Measurements from ENCODE around the gene CES4A. TPM values are rescaled to one million over a fixed set of nuclear protein-coding genes. Genes with fewer than 3 reads are reported as not detected.
"Not testable (repeated sequence)": the region's sequence is repeated elsewhere in the genome, so short reads cannot be mapped to it uniquely, and the experiment has no call there.

Gene CES4A
- not detected in 2 replicates for total RNA-seq (2014; rRNA removed; shearing (Covaris generic))
- not detected in 2 replicates for polyA plus RNA-seq (2014; cell fraction: nucleus; rRNA removed)

DNA sequence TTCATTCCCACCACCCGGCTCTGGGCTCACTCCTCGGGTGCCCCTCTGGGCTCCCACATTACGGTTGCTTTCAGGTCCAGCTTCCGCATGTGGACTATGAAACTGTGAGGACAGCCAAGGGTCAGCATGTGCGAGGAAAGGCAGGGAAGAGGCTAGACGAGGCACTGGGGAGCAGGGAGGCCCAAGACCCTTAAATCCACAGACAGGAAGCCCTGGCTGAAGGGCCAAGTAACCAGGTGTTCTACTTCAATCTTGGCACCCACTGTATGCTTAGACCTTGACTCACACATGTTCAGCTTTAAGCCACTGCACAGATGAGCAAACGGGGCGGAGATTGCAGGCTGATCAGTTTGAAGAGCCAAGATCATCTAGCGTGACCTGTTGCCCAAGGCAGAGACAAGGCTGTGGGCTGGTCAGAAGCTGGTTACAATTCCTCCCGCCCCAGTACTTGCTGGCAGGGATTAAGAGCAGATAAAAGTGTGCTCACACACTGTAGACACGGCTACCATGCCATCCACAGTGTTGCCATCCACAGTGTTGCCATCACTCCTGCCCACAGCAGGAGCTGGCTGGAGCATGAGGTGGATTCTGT lies at the start of gene CES4A:
Gene CES4A, plus strand, starts transcription at position 393 of the 592 bp plus-strand sequence. Its CDS starts 184 bp downstream, at position 577.
- no peak for DNase-seq (ENCODE audit: extremely low read depth, low read depth)

DNA sequence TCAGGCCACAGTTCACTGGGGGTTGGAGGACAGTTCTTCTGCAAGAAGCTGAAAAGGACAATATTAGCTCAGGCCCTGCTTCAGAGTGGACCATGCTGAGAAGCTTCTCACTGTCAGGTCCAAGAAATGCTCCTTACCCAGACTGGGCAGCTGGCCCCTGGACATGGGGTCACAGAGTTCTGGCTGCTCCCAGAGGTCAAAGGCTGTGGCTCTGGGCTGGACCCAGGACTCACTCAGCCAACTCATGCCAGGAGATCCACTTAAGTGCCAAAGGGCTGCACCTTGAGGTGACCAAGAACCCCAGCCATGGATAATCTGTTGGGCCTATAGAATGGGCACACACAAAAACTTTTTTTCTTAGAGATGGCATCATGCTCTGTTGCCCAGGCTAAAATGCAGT lies 49.0 kb upstream of the CES4A start:
- DNase-seq (ENCODE audit: extremely low read depth, low read depth), result no peak

DNA sequence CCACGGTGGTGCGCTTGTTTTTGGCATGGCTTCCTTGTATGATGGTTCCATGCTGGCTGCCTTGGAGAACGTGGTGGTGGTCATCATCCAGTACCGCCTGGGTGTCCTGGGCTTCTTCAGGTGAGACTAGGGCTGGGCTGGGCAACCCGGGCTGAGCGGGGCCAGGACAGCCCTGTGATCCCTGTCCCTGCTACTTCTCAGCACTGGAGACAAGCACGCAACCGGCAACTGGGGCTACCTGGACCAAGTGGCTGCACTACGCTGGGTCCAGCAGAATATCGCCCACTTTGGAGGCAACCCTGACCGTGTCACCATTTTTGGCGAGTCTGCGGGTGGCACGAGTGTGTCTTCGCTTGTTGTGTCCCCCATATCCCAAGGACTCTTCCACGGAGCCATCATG lies 48.2 kb upstream of the CES4A start:
- DNase-seq (ENCODE audit: extremely low read depth, low read depth), result no peak

DNA sequence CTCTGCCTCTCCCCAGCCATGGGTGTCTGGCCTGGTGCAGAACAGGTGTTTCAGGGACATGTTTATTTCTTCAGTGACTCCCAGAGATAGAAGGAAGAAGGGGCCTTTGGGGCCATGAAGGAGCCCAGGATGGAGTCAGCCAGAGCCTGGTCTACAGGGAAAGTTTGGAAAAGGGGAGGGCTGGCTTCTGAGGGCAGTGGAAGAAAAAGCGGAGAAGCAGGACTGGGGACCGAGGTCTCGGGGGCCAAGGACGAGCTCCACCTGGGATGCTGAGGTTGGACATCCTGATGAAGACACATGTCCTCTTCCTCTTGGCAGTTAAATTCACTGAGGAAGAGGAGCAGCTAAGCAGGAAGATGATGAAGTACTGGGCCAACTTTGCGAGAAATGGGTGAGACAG lies 45.4 kb upstream of the CES4A start:
- no peak for DNase-seq (ENCODE audit: extremely low read depth, low read depth)

DNA sequence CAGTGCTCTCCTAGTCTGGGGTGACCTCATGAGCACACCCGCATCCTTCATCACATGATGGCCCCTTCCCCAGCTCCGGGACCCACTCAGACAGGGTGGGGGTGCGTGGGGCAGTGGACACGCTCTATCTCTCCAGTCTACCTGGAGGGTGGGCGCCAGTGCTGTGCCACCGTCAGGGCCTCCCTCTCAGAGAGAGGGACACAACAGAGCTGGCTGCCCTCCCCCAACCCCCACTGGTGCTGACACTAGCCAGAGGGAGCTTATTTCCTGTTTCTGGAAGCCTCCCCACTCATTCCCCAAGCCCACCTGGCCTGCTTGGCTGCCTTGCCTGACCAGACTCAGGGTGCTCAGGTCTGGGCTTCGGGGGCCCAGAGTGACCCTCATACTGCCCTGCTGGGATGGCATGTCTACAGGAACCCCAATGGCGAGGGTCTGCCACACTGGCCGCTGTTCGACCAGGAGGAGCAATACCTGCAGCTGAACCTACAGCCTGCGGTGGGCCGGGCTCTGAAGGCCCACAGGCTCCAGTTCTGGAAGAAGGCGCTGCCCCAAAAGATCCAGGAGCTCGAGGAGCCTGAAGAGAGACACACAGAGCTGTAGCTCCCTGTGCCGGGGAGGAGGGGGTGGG lies 44.8 kb upstream of the CES4A start:
- no peak for DNase-seq (ENCODE audit: extremely low read depth, low read depth)

DNA sequence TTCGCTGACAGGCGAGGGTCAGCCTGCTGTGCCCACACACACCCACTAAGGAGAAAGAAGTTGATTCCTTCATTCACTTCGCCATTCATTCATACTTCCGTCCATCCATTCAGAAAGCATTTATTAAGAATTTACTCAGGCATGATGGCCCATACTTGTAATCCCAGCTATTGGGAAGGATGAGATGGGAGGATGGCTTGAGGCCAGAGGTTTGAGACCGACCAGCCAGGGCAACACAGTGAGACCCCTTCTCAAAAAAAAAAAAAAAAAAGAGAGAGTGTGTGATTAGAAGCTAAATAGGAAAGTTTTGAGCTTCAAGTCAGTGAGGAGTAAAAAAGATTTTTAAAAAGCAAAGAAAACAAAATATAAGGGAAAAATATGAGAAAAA lies 44.3 kb upstream of the CES4A start:
- no peak for DNase-seq (ENCODE audit: extremely low read depth, low read depth)

DNA sequence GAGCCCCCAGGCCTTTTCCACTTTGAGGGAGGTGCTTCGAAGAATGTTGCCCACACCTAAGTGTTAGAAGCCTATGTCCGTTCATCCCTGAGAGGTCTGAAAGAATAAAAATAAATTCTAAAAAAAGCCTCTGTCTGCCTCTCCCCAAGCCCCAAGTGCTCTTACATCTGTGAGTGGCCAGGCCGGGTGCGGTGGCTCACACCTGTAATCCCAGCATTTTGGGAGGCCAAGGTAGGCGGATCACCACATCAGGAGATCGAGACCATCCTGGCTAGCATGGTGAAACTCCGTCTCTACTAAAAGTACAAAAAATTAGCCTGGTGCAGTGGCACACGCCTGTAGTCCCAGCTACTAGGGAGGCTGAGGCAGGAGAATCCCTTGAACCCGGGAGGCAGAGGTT lies 43.4 kb upstream of the CES4A start:
- DNase-seq (ENCODE audit: extremely low read depth, low read depth), result not testable (repeated sequence)

DNA sequence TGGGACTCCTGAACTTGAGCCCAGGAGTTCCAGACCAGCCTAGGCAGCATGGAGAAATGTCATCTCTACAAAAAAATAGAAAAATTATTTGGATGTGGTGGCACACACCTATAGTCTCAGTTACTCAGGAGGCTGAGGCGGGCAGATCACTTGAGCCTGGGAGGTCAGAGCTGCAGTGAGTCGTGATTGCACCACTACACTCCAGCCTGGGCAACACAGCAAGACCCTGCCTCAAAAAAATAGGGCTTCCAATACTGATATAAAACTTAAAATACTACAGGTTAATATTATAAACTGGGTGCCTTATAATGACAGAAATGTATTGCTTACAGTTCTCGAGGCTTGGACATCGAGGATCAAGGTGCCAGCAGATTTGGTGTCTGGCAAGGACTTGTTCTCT lies 42.5 kb upstream of the CES4A start:
- DNase-seq (ENCODE audit: extremely low read depth, low read depth), result no peak

DNA sequence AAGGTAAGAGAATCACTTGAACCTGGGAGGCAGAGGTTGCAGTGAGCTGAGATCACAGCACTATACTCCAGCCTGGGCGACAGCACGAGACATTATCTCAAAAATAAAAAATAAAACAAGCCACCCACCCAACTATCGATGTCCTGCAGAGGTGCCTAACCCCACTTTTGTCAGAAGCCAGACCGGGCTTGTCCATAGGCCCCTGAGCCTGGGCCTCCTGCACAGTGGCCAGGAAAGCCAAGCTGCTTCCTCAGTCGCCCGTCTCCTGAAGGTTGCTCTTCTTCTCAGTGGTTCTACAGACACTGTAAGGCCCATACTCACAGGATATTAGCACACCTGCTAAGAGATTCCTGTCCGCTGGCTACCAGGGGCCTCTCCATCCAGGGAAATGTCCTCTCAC lies 41.8 kb upstream of the CES4A start:
- no peak for DNase-seq (ENCODE audit: extremely low read depth, low read depth)

DNA sequence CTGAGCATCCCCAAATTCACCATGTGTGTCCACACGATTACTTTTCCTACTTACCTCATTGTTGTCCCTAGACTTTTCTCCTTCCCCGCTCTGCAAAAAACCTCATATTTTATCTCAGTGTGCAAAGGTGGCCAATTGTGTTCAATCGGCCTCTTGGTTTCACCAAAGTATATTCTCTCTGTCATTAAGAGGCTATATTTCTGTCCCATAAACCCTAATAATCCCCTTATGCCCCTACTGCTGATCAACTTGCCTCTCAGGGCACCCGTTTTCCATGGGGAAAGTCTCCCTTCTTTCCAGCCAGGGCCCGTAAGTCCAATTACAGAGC lies 41.5 kb upstream of the CES4A start:
- no peak for DNase-seq (ENCODE audit: extremely low read depth, low read depth)

DNA sequence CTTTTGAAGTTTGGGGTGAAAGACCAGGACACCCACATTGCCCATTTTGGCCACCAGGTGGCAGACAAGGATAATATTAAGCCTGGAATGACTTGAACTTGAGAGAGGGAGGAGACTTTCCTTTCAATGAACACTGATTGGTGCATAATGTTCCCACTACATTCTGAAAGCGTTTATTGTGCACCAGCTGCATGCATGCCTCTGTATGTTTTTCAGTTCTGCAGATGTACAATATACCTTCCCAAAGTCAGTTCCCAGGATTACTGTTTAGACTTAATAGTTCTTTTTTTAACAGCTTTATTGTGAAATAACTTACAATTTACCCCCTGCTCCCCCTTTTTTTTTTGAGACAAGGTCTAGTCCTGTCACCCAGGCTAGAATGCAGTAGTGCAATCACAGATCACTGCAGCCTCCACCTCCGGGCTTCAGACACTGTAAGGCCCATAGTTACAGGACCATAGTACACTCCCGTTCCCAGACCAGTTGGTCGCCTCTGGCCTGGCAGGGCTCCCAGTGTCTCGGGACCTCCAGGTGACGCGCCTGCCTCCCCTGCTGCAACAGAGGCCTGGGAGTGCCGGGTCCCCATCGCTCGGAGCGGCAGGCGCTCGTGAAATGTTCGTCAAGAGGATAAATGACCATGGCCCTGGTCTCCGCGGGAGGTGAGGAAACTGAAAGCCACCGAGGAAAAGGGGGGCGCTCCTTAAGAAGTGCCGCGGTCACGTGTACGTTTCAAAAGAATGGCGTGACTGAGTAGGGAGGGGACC lies 40.9 kb upstream of the CES4A start:
- DNase-seq (ENCODE audit: extremely low read depth, low read depth), result peak; percentile 92

DNA sequence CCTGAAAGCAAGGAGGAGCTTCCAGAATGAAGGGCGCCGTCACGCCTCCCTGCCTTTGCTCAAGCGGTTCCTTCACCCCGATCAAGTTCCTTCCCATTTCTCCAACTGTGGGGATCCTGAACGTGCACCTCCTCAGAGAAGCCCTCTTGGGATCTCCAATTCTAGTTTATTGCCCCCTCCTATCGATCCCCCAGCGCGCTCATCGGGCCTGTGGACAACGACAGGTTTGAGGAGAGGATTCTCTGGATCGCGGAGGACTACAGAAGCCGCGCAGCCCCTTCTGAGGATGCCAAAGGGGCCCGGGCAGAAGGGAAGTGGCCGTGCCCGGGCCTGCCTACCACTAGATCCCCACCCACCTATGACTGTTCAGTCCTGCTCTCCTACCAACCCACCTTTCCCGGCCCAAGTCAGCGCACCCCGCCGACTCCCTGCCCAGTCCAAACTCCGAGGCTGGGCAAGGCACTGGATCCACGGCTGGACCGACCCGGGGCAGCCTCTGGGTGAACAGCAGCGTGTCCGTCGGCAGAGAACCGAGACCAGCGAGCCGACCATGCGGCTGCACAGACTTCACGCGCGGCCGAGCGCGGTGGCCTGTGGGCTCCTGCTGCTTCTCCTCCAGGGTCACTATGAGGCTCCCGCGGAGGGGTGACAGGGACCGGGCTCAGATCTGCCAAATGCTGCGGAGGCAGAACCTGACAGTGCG lies 40.1 kb upstream of the CES4A start:
- no peak for DNase-seq (ENCODE audit: extremely low read depth, low read depth)

DNA sequence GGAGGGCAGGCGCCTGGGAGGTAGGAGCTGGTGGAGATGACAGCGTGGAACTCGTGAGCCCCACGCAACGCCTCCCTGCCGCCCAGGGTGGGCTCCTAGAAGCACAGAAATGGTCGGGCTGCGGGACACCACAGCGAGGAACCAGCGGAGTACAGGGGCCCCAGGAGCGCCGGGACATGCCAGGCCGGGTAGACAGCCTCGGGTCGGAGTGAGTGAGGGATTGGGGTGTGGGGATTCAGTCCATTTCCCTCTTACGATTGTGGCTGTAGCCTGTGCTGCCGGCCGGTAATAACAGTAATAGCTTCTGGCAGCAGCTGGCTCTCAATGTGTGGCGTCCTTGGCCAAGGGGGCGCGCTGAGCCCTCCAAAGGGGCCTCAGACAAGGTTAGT lies 39.6 kb upstream of the CES4A start:
- DNase-seq (ENCODE audit: extremely low read depth, low read depth), result no peak

DNA sequence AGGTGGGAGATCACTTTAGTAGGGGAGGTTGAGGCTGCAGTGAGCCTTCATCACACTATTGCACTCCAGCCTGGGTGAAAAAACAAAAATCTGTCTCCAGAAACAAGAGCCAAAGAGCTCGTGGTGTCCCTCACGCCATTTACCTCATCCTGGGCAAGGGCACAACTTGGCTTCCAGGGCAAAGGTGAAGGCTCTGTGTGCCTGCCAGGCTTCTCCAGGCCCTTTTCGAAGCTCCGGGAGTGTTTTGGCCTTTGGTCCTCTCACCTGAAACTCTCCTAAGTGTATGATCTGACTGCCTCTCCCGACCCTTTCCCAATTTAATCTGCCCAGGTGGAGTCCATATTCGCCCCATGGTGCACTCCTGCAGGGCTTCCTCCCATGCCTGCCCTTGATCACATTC lies 38.9 kb upstream of the CES4A start:
- DNase-seq (ENCODE audit: extremely low read depth, low read depth), result no peak

DNA sequence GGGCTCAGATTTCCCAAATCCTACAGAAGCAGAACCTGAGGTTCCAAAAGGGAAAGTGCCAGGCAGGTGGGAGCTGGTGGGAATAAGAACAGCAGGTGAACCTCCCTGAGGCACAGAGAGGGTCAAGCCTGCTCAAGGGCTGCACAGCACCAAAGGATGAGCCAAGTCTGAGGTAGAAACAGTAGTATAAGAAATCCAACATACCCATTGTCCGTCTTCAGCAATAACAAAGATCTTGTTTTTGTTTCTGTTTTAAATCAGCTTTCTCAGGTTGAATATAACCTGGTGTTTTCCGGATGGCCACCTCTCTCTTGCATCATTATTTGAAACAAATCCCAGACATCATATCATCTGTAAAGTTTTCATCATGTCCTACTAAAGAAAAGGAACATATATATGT lies 38.0 kb upstream of the CES4A start:
- no peak for DNase-seq (ENCODE audit: extremely low read depth, low read depth)

DNA sequence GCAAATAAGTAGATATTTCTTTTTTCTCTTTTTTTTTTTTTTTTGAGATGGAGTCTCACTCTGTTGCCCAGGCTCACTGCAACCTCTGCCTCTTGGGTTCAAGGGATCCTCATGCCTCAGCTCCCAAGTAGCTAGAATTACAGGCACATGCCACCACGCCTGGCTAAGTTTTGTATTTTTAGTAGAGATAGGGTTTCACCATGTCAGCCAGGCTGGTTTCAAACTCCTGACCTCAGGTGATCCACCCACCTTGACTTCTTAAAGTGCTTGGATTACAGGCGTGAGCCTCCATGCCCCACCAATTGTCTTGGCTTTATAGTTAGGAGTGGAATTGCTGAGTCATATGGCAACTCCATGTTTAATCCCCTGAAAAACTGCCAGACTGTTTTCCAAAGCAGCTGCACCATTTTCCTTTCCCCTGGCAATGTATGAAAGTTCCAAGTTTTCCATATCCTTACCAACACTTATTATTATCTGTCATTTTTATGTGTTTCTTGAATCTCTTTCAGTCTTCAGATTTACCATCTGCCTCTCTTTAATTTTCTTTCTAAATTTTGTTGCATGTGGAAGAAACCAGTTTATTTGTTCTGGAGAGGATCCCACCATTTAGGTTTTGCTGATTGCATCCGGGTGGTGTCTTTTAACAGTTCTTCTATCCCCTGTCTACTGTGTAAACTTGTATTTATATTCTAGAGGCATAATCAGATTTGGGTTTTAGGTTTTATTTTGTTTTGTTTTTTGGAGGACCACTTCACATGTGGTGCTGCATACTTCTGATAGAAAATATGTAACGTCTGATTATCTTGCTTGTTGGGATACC lies 37.2 kb upstream of the CES4A start:
- DNase-seq (ENCODE audit: extremely low read depth, low read depth), result no peak

DNA sequence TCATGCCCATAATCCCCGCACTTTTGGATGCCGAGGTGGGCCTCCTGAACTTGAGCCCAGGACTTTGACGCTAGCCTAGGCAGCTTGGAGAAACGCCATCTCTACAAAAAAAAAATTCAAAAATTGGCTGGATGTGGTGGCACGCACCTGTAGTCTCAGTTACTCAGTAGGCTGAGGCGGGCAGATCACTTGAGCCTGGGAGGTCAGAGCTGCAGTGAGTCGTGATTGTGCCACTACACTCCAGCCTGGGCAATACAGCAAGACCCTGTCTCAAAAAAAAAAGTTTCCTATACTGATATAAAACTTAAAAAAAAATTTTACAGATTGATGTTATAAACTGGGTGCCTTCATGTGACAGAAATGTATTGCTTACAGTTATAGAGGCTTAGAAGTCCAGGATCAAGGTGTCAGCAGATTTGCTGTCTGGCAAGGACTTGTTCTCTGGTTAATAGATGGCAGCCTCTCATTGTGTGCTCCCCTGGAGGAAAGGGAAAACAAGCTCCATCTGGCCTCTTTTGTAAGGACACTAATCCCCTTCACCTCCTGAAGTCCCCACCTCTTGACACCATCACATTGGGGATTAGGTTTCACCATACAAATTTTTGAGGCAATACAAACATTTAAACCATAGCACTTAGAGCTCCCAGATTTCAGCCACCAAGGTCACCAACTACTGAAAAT lies 35.8 kb upstream of the CES4A start:
- no peak for DNase-seq (ENCODE audit: extremely low read depth, low read depth)

DNA sequence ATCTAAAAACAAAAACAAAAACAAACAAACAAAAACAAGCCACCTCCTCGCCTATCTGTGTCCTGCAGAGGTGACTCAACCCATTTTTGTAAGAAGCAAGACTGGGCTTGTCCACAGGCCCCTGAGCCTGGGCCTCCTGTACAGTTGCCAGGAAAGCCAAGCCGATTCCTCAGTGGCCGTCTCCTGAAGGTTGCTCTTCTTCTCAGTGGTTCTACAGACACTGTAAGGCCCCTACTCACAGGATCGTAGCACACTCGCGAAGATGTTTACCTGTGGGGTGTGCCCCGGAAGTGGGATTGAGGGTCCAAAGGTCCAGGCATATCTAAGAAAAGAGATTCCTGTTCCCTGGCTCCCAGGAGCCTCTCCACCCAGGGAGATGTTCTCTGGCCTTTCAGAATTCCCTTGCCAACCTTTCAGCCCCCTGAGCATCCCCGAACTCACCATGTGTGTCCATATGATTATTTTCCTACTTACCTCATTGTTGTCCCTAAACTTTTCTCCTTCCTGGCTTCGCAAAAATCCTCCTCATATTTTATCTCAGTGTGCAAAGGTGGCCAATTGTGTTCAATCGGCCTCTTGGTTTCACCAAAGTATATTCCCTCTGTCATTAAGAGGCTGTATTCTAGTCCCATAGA lies 34.8 kb upstream of the CES4A start:
- DNase-seq (ENCODE audit: extremely low read depth, low read depth), result no peak

DNA sequence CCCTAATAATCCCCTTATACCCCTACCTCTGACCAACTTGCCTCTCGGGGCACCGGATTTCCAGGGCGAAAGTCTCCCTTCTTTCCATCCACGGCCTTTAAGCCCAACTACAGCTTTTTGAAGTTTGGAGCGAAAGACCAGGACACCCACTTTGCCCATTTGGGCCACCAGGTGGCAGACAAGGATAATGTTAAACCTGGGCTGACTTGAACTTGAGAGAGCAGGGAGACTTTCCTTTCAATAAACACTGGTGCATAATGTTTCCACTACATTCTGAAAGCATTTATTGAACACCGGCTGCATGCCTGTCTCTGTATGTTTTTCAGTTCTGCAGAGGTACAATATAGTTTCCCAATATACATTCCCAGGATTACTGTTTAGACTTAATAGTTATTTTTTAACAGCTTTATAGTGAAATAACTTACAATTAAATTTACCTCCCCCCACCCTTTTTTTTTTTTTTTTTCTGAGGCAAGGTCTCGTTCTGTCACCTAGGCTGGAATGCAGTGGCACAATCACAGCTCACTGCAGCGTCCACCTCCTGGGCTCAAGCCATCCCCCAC lies 34.2 kb upstream of the CES4A start:
- DNase-seq (ENCODE audit: extremely low read depth, low read depth), result peak; percentile 89

Data from NCI-H460 (cell line).